Calu3 (cell line): ENCODE measurements around the gene RFXAP. TPM values are rescaled to one million over a fixed set of nuclear protein-coding genes. Genes with fewer than 3 reads are reported as not detected.

Experiments used
- BruUV-seq: library from RNA; stranded (reverse); fragments of 400-500 nt; replicated peaks from 2 replicates; lab custom pipeline; 2021; lab: Mats Ljungman, UMichigan
- CTCF ChIA-PET: fragments of 300-600 bp; sonication (Branson Sonifier 250); formaldehyde crosslinking; loops from one replicate; lab custom pipeline; 2022; ENCODE audit warnings: antibody characterized with exemption; lab: Charles Lee
- DNase-seq: peaks from one replicate; pipeline ENCODE4 v3.0.0; 2022
- H3K27ac Mint-ChIP-seq: one replicate; pipeline ENCODE4 v1.8.0; 2022; ENCODE audit warnings: mixed read lengths; ENCODE audit not compliant: unreplicated experiment
- H3K27me3 Mint-ChIP-seq: one replicate; pipeline ENCODE4 v1.8.0; 2022; ENCODE audit warnings: mixed read lengths; ENCODE audit not compliant: unreplicated experiment
- H3K36me3 Mint-ChIP-seq: one replicate; pipeline ENCODE4 v1.8.0; 2022; ENCODE audit warnings: mild to moderate bottlenecking, moderate library complexity, mixed read lengths; ENCODE audit not compliant: insufficient read depth, unreplicated experiment
- H3K4me1 Mint-ChIP-seq: one replicate; pipeline ENCODE4 v1.8.0; 2022; ENCODE audit warnings: mild to moderate bottlenecking, low read depth, mixed read lengths; ENCODE audit not compliant: unreplicated experiment
- H3K4me3 Mint-ChIP-seq: one replicate; pipeline ENCODE4 v1.8.0; 2022; ENCODE audit warnings: mild to moderate bottlenecking, low read depth, moderate library complexity, mixed read lengths; ENCODE audit not compliant: unreplicated experiment
- H3K9me3 Mint-ChIP-seq: one replicate; pipeline ENCODE4 v1.8.0; 2022; ENCODE audit warnings: low read depth, mixed read lengths; ENCODE audit not compliant: unreplicated experiment
- CTCF ChIP-seq: fragments of 200-600 bp; IDR thresholded peaks from one replicate; pipeline ENCODE4 v1.8.0; 2022; ENCODE audit warnings: antibody characterized with exemption; ENCODE audit not compliant: unreplicated experiment
- intact Hi-C: fragments of 100-400 bp; cut with micrococcal nuclease; formaldehyde crosslinking; loops from one replicate; pipeline ENCODE4 v1.10.0; 2022; ENCODE audit not compliant: unreplicated experiment
- total RNA-seq: library from RNA; stranded (reverse); gene quantifications from 2 replicates; pipeline ENCODE4 v1.2.3, GENCODE V29; 2022

RFXAP gene
- total RNA-seq, 1 experiment from 2014 or later, result 6.2 TPM

GRCh38 chr13:36850790-36851438 lies 31.9 kb downstream of the RFXAP start:
- Mint-ChIP-seq H3K4me1 (peaks cover 8% of the 10 kb centered on the region), H3K36me3 (no peaks in the 10 kb centered on the region), H3K27ac (peak overlapping the region; percentile 24), H3K27me3 (no peaks in the 10 kb centered on the region), H3K9me3 (no peaks in the 10 kb centered on the region), H3K4me3 (no peak overlapping the region)
- no TSS peak for BruUV-seq
- peak; percentile 17 for DNase-seq
- no peak for TF ChIP-seq CTCF
- CTCF ChIA-PET, result no interaction called here
- intact Hi-C loops, result no loop called here

- no peaks in the 10 kb centered on the region for H3K27me3 Mint-ChIP-seq
- H3K9me3 Mint-ChIP-seq, result no peaks in the 10 kb centered on the region
- no peak overlapping the region for H3K27ac Mint-ChIP-seq
- BruUV-seq, result no TSS peak
- CTCF ChIA-PET, result no interaction called here
- H3K4me3 Mint-ChIP-seq, result no peak overlapping the region
- DNase-seq, result no peak
- intact Hi-C loops, result loop anchor here (5.0 kb wide), 1 partner anchor 110 kb away; no protein-coding TSS in a partner anchor
- no peaks in the 10 kb centered on the region for H3K4me1 Mint-ChIP-seq
- no peak for TF ChIP-seq CTCF
- H3K36me3 Mint-ChIP-seq, result no peaks in the 10 kb centered on the region
Observed at GRCh38 chr13:36857253-36857652, 38.2 kb downstream of the RFXAP start.

GRCh38 chr13:36858290-36858689 lies 39.3 kb downstream of the RFXAP start:
- H3K27ac Mint-ChIP-seq, result no peak overlapping the region
- no peak for DNase-seq
- intact Hi-C loops, result loop anchor here (1.0 to 5.0 kb wide), 3 partner anchors 109 to 211 kb away; no protein-coding TSS in a partner anchor
- H3K9me3 Mint-ChIP-seq, result no peaks in the 10 kb centered on the region
- CTCF ChIA-PET, result interaction anchor here (0.7 to 1.4 kb wide), 2 partner anchors 122 to 124 kb away, joined by 3 to 11 read pairs; no protein-coding TSS in a partner anchor
- H3K27me3 Mint-ChIP-seq, result no peaks in the 10 kb centered on the region
- H3K36me3 Mint-ChIP-seq, result no peaks in the 10 kb centered on the region
- no peak overlapping the region for H3K4me3 Mint-ChIP-seq
- peak; percentile 38 for TF ChIP-seq CTCF
- no peaks in the 10 kb centered on the region for H3K4me1 Mint-ChIP-seq
- BruUV-seq, result no TSS peak

GRCh38 chr13:36859259-36859658 lies 40.2 kb downstream of the RFXAP start:
- DNase-seq, result no peak
- TF ChIP-seq CTCF, result no peak
- BruUV-seq, result no TSS peak
- Mint-ChIP-seq H3K4me3 (no peak overlapping the region), H3K4me1 (no peaks in the 10 kb centered on the region), H3K27ac (no peak overlapping the region), H3K9me3 (no peaks in the 10 kb centered on the region), H3K36me3 (no peaks in the 10 kb centered on the region), H3K27me3 (no peaks in the 10 kb centered on the region)
- intact Hi-C loops, result loop anchor here (2.0 to 5.0 kb wide), 2 partner anchors 108 to 210 kb away; no protein-coding TSS in a partner anchor
- CTCF ChIA-PET, result interaction anchor here (1.4 kb wide), 1 partner anchor 122 kb away, joined by 11 read pairs; no protein-coding TSS in a partner anchor
